GM23338 (cell line): ENCODE measurements around the gene AGR3. TPM values are rescaled to one million over a fixed set of nuclear protein-coding genes. Genes with fewer than 3 reads are reported as not detected.

Source experiments
- ATAC-seq: fragments of 200-7000 bp; cut with Tn5 transposase; 3 replicates; pipeline ENCODE4 v1.9.1; 2020
- DNase-seq: peaks from one replicate; pipeline ENCODE4 v3.0.0-alpha.2; 2015; ENCODE audit warnings: low spot score
- H2AFZ ChIP-seq: fragments of 200-600 bp; sonication (generic); 2 replicates; pipeline ENCODE4 v1.8.0; 2016; ENCODE audit warnings: antibody characterized with exemption, mild to moderate bottlenecking, moderate library complexity
- H3F3A ChIP-seq: fragments of 200-600 bp; sonication (generic); replicated peaks from 2 replicates; pipeline ENCODE4 v1.8.0; 2017; ENCODE audit warnings: antibody characterized with exemption, mixed run types, low read depth
- H3K27ac ChIP-seq: fragments of 200-600 bp; sonication (generic); 2 replicates; pipeline ENCODE4 v1.6.1; 2016; ENCODE audit warnings: low read depth
- H3K27me3 ChIP-seq: fragments of 200-600 bp; sonication (generic); 2 replicates; pipeline ENCODE4 v1.8.0; 2016; ENCODE audit warnings: mild to moderate bottlenecking, mixed run types, moderate library complexity; ENCODE audit not compliant: insufficient read depth
- H3K36me3 ChIP-seq: fragments of 200-600 bp; sonication (generic); 2 replicates; pipeline ENCODE4 v1.8.0; 2016; ENCODE audit warnings: mild to moderate bottlenecking; ENCODE audit not compliant: insufficient read depth
- H3K4me1 ChIP-seq: fragments of 200-600 bp; sonication (generic); 2 replicates; pipeline ENCODE4 v1.8.0; 2016; ENCODE audit warnings: mild to moderate bottlenecking, moderate library complexity; ENCODE audit not compliant: insufficient read depth
- H3K4me2 ChIP-seq: fragments of 200-600 bp; sonication (generic); 2 replicates; pipeline ENCODE4 v1.7.1; 2017; ENCODE audit warnings: mixed run types
- H3K4me3 ChIP-seq: fragments of 200-600 bp; sonication (generic); 2 replicates; pipeline ENCODE4 v1.6.1; 2016; ENCODE audit warnings: mixed run types
- H3K79me2 ChIP-seq: fragments of 200-600 bp; sonication (generic); replicated peaks from 2 replicates; pipeline ENCODE4 v1.8.0; 2017; ENCODE audit warnings: mild to moderate bottlenecking; ENCODE audit not compliant: insufficient read depth
- H3K9me2 ChIP-seq: fragments of 200-600 bp; sonication (generic); 2 replicates; pipeline ENCODE4 v1.8.0; 2017; ENCODE audit not compliant: insufficient read depth
- H4K20me1 ChIP-seq: fragments of 200-600 bp; sonication (generic); replicated peaks from 2 replicates; pipeline ENCODE4 v1.8.0; 2017; ENCODE audit warnings: mild to moderate bottlenecking; ENCODE audit not compliant: insufficient read depth
- H3K27ac Mint-ChIP-seq: 2 replicates; pipeline ENCODE4 v1.8.0; 2020; ENCODE audit warnings: inconsistent platforms, mild to moderate bottlenecking, moderate library complexity, mixed read lengths
- H3K27me3 Mint-ChIP-seq: 3 replicates; pipeline ENCODE4 v1.8.0; 2022; ENCODE audit warnings: low read depth, mild to moderate bottlenecking, moderate library complexity, mixed read lengths, inconsistent platforms; ENCODE audit not compliant: insufficient read depth, poor library complexity
- H3K36me3 Mint-ChIP-seq: 3 replicates; pipeline ENCODE4 v1.8.0; 2021; ENCODE audit warnings: low read depth, mild to moderate bottlenecking, inconsistent platforms, moderate library complexity, mixed read lengths
- H3K4me1 Mint-ChIP-seq: 3 replicates; pipeline ENCODE4 v1.8.0; 2020; ENCODE audit warnings: mild to moderate bottlenecking, inconsistent platforms, mixed read lengths
- H3K4me3 Mint-ChIP-seq: 3 replicates; pipeline ENCODE4 v1.8.0; 2021; ENCODE audit warnings: moderate library complexity, mild to moderate bottlenecking, inconsistent platforms, mixed read lengths
- H3K9me3 Mint-ChIP-seq: 3 replicates; pipeline ENCODE4 v1.8.0; 2020; ENCODE audit warnings: moderate library complexity, mild to moderate bottlenecking, inconsistent platforms, mixed read lengths
- CREB1 ChIP-seq: fragments of 250-450 bp; sonication (Bioruptor Pico); IDR thresholded peaks from 2 replicates; pipeline ENCODE4 v1.5.0; 2020; ENCODE audit warnings: low read depth, mild to moderate bottlenecking, moderate library complexity
- CTCF ChIP-seq, 2 experiments: fragments of 200-600 bp in 1 of 2; sonication (generic) in 1 of 2; conservative IDR thresholded peaks; 2 replicates each; pipeline versions ENCODE4 v1.5.1 to v1.6.1; 2016 to 2017; ENCODE audit warnings: antibody characterized with exemption in 2 of 2, low read depth in 2 of 2, mild to moderate bottlenecking in 2 of 2, moderate library complexity in 1 of 2
- ETS1 ChIP-seq: IDR thresholded peaks from 2 replicates; pipeline ENCODE4 v1.6.1; 2016; ENCODE audit warnings: antibody characterized with exemption
- EZH2 ChIP-seq: fragments of 200-600 bp; sonication (generic); IDR thresholded peaks from one replicate; pipeline ENCODE4 v1.8.0; 2017; ENCODE audit warnings: antibody characterized with exemption, mild to moderate bottlenecking, low read depth; ENCODE audit not compliant: unreplicated experiment
- EZH2phosphoT487 ChIP-seq: fragments of 200-600 bp; sonication (generic); IDR thresholded peaks from one replicate; pipeline ENCODE4 v1.8.1; 2018; ENCODE audit warnings: antibody characterized with exemption; ENCODE audit not compliant: unreplicated experiment
- JUNB ChIP-seq: IDR thresholded peaks from one replicate; pipeline ENCODE4 v1.6.1; 2016; ENCODE audit warnings: antibody characterized with exemption; ENCODE audit not compliant: unreplicated experiment
- NANOG ChIP-seq: IDR thresholded peaks from 2 replicates; pipeline ENCODE4 v1.6.1; 2016; ENCODE audit warnings: antibody characterized with exemption, borderline replicate concordance
- POLR2AphosphoS5 ChIP-seq: IDR thresholded peaks from 2 replicates; pipeline ENCODE4 v1.6.1; 2016; ENCODE audit warnings: antibody characterized with exemption, low read depth
- REST ChIP-seq: IDR thresholded peaks from one replicate; pipeline ENCODE4 v1.6.1; 2018; ENCODE audit warnings: antibody characterized with exemption; ENCODE audit not compliant: unreplicated experiment
- STAT1 ChIP-seq: IDR thresholded peaks from one replicate; pipeline ENCODE4 v1.6.1; 2016; ENCODE audit warnings: antibody characterized with exemption; ENCODE audit not compliant: unreplicated experiment
- ZNF331 ChIP-seq: fragments of 250-450 bp; sonication (Bioruptor Pico); IDR thresholded peaks from 2 replicates; pipeline ENCODE4 v1.5.0; 2020; ENCODE audit warnings: low read depth, mild to moderate bottlenecking, moderate library complexity
- polyA plus RNA-seq: library from polyadenylated mRNA; unstranded; fragments of >200 nt; fragmentation: Nextera tagmentation; extraction: Ambion mirVana; gene quantifications from 2 replicates; pipeline ENCODE4 v1.2.1, GENCODE V29; 2016
- total RNA-seq: library from RNA; depleted of rRNA; stranded (reverse); fragments of >200 nt; shearing (Covaris generic); gene quantifications from 2 replicates; pipeline ENCODE4 v1.2.3, GENCODE V29; 2014

The AGR3 gene
- total and polyA plus RNA-seq, 2 experiments from 2014 or later: not detected

GRCh38 chr7:16826060-16826459 is 55.7 kb downstream of the AGR3 start:
- H3K9me3 Mint-ChIP-seq: no peaks in the 10 kb centered on the region
- Histone ChIP-seq H4K20me1 (no peaks in the 10 kb centered on the region), H3K79me2 (no peaks in the 10 kb centered on the region), H3K4me3 (no peak overlapping the region), H3F3A (no peaks in the 10 kb centered on the region), H3K27ac (no peak overlapping the region), H2AFZ (no peak overlapping the region), H3K36me3 (no peaks in the 10 kb centered on the region), H3K4me2 (no peak overlapping the region), H3K4me1 (no peaks in the 10 kb centered on the region), H3K27me3 (no peaks in the 10 kb centered on the region), H3K9me2 (no peaks in the 10 kb centered on the region)
- H3K36me3 Mint-ChIP-seq: no peaks in the 10 kb centered on the region
- DNase-seq: no peak
- no peak for ATAC-seq
- no peak overlapping the region for H3K27ac Mint-ChIP-seq
- H3K4me3 Mint-ChIP-seq: no peak overlapping the region
- no peak for TF ChIP-seq CTCF (conservative IDR thresholded peaks at IDR 0.05; ENCODE audit: low read depth in 2 of 2)
- no peak for TF ChIP-seq ZNF331 (CRISPR knock-in tag)
- TF ChIP-seq STAT1: no peak
- TF ChIP-seq CREB1 (CRISPR knock-in tag): no peak
- no peak for TF ChIP-seq NANOG
- TF ChIP-seq EZH2: no peak
- TF ChIP-seq ETS1: no peak
- no peaks in the 10 kb centered on the region for H3K27me3 Mint-ChIP-seq
- H3K4me1 Mint-ChIP-seq: no peaks in the 10 kb centered on the region

GRCh38 chr7:16822029-16822428 is 59.8 kb downstream of the AGR3 start:
- DNase-seq (no peak), ATAC-seq (no peak)
- H3K4me3 ChIP-seq: no peak overlapping the region
- H3K4me2 ChIP-seq: no peak overlapping the region
- no peak overlapping the region for H3K27ac ChIP-seq
- H3K27me3 ChIP-seq: no peaks in the 10 kb centered on the region
- no peak overlapping the region for H2AFZ ChIP-seq
- Mint-ChIP-seq H3K36me3 (no peaks in the 10 kb centered on the region; the same call in 2 of the 3 replicates), H3K27ac (no peak overlapping the region), H3K4me3 (no peak overlapping the region), H3K27me3 (no peaks in the 10 kb centered on the region), H3K9me3 (no peaks in the 10 kb centered on the region; the same call in 2 of the 3 replicates), H3K4me1 (no peaks in the 10 kb centered on the region)
- no peaks in the 10 kb centered on the region for H3K36me3 ChIP-seq
- H3K79me2 ChIP-seq: no peaks in the 10 kb centered on the region
- no peaks in the 10 kb centered on the region for H3K4me1 ChIP-seq
- H3F3A ChIP-seq: no peaks in the 10 kb centered on the region
- no peaks in the 10 kb centered on the region for H4K20me1 ChIP-seq
- peaks cover 11% of the 10 kb centered on the region; the same call in 1 of the 2 replicates for H3K9me2 ChIP-seq
- no peak for TF ChIP-seq POLR2AphosphoS5
- no peak for TF ChIP-seq REST
- TF ChIP-seq EZH2: no peak
- no peak for TF ChIP-seq NANOG
- TF ChIP-seq ETS1: no peak
- no peak for TF ChIP-seq ZNF331 (CRISPR knock-in tag)
- TF ChIP-seq CTCF (conservative IDR thresholded peaks at IDR 0.05; ENCODE audit: low read depth in 2 of 2): no peak
- no peak for TF ChIP-seq STAT1
- TF ChIP-seq EZH2phosphoT487: no peak
- no peak for TF ChIP-seq JUNB
